Activated CD4-positive, CD25-positive, alpha-beta regulatory T cell treated with anti-CD3 and anti-CD28 coated beads, Interleukin-2, amount 50 U/mL, for 72 hours (primary cell): Measurements from ENCODE around the gene PCARE.

Source experiments
- DNase-seq: peaks from one replicate; pipeline ENCODE4 v3.0.0; 2021

PCARE gene

GRCh38 chr2:29061616-29062015, 12.7 kb downstream of the PCARE start:
- no peak for DNase-seq

- DNase-seq = no peak
Measured at GRCh38 chr2:29061176-29061575, 13.1 kb downstream of the PCARE start.

GRCh38 chr2:29060441-29060840, 13.9 kb downstream of the PCARE start:
- DNase-seq = no peak

GRCh38 chr2:29059624-29060023, 14.7 kb downstream of the PCARE start:
- no peak for DNase-seq

GRCh38 chr2:29057006-29057405, 17.3 kb downstream of the PCARE start:
- no peak for DNase-seq

- DNase-seq = no peak
Measured at GRCh38 chr2:29056452-29056851, 17.9 kb downstream of the PCARE start.

- DNase-seq = no peak
Measured at GRCh38 chr2:29055601-29056000, 18.7 kb downstream of the PCARE start.

- DNase-seq = no peak
Measured at GRCh38 chr2:29054430-29054829, 19.9 kb downstream of the PCARE start.

GRCh38 chr2:29053670-29054400, 20.5 kb downstream of the PCARE start:
- no peak for DNase-seq

- DNase-seq = no peak
Measured at GRCh38 chr2:29053223-29053622, 21.1 kb downstream of the PCARE start.

GRCh38 chr2:29052807-29053206, 21.5 kb downstream of the PCARE start:
- DNase-seq = no peak

GRCh38 chr2:29051730-29052129, 22.6 kb downstream of the PCARE start:
- no peak for DNase-seq

GRCh38 chr2:29050591-29050990, 23.7 kb downstream of the PCARE start:
- no peak for DNase-seq

GRCh38 chr2:29047083-29047845, 27.1 kb downstream of the PCARE start:
- DNase-seq = no peak

GRCh38 chr2:29046321-29046720, 28.0 kb downstream of the PCARE start:
- DNase-seq = no peak

- DNase-seq = no peak
Measured at GRCh38 chr2:29044459-29044858, 29.9 kb downstream of the PCARE start.

GRCh38 chr2:29042561-29043075, 31.7 kb downstream of the PCARE start:
- DNase-seq = no peak

GRCh38 chr2:29041161-29041660, 33.1 kb downstream of the PCARE start:
- no peak for DNase-seq

GRCh38 chr2:29040552-29040951, 33.8 kb downstream of the PCARE start:
- DNase-seq = no peak

GRCh38 chr2:29039718-29040480, 34.4 kb downstream of the PCARE start:
- no peak for DNase-seq

- no peak for DNase-seq
Measured at GRCh38 chr2:29035016-29035745, 39.1 kb downstream of the PCARE start.

- no peak for DNase-seq
Measured at GRCh38 chr2:29033656-29034055, 40.7 kb downstream of the PCARE start.

- DNase-seq = no peak
Measured at GRCh38 chr2:29033172-29033571, 41.2 kb downstream of the PCARE start.
